PC-3 (cell line): ENCODE results near the gene FUBP3.

Source experiments
- CTCF ChIP-seq: fragments of 300-600 bp; sonication (generic); conservative IDR thresholded peaks from 2 replicates; pipeline ENCODE4 v1.5.1; 2017; ENCODE audit warnings: antibody characterized with exemption, low read depth, mild to moderate bottlenecking, low read length
- EZH2 ChIP-seq: fragments of 300-600 bp; sonication (generic); IDR thresholded peaks from one replicate; pipeline ENCODE4 v1.6.1; 2017; ENCODE audit warnings: antibody characterized with exemption, mild to moderate bottlenecking, low read length; ENCODE audit not compliant: unreplicated experiment
- EZH2phosphoT487 ChIP-seq: fragments of 300-600 bp; sonication (generic); IDR thresholded peaks from 2 replicates; pipeline ENCODE4 v1.6.1; 2018; ENCODE audit warnings: mild to moderate bottlenecking, antibody characterized with exemption, low read length, borderline replicate concordance

GRCh38 chr9:130556396-130557076, 22.8 kb upstream of the FUBP3 start:
- TF ChIP-seq EZH2: no peak
- TF ChIP-seq CTCF: no peak
- TF ChIP-seq EZH2phosphoT487: no peak
